OCI-LY1 (cell line): ENCODE measurements around the gene TRIM14.

Experiments
- CTCF ChIP-seq: fragments of 200-600 bp; sonication (generic), shearing (Covaris generic); IDR thresholded peaks from 2 replicates; pipeline ENCODE4 v1.5.1; 2017; ENCODE audit warnings: mild to moderate bottlenecking, antibody characterized with exemption, low read length, moderate library complexity, mixed read lengths
- EZH2 ChIP-seq: fragments of 200-600 bp; sonication (generic), shearing (Covaris generic); IDR thresholded peaks from 2 replicates; pipeline ENCODE4 v1.8.0; 2017; ENCODE audit warnings: borderline replicate concordance, mixed run types, mild to moderate bottlenecking, antibody characterized with exemption, low read length, moderate library complexity, mixed read lengths

GRCh38 chr9:98144076-98144475 lies 25.1 kb upstream of the TRIM14 start:
- TF ChIP-seq CTCF (no peak), EZH2 (no peak)
